Mammary epithelial cell (primary cell): ENCODE measurements around the gene SCNM1.

ENCODE experiments used
- EZH2 ChIP-seq: IDR thresholded peaks from 2 replicates; pipeline ENCODE4 v1.6.1; 2012; ENCODE audit warnings: low read length, inconsistent platforms, borderline replicate concordance
- TF ChIP-seq, protein P1 (sequence below), 2 donors: IDR thresholded peaks in 1 of 2; conservative IDR thresholded peaks in 1 of 2; 2 replicates each; pipeline ENCODE4 v1.5.1; 2011 to 2012; ENCODE audit warnings: inconsistent platforms in 2 of 2, low read length in 2 of 2, mild to moderate bottlenecking in 2 of 2, control low read depth in 1 of 2, low read depth in 1 of 2; ENCODE audit not compliant: insufficient read depth in 1 of 2; ENCODE audit errors: extremely low read depth in 1 of 2

DNA sequence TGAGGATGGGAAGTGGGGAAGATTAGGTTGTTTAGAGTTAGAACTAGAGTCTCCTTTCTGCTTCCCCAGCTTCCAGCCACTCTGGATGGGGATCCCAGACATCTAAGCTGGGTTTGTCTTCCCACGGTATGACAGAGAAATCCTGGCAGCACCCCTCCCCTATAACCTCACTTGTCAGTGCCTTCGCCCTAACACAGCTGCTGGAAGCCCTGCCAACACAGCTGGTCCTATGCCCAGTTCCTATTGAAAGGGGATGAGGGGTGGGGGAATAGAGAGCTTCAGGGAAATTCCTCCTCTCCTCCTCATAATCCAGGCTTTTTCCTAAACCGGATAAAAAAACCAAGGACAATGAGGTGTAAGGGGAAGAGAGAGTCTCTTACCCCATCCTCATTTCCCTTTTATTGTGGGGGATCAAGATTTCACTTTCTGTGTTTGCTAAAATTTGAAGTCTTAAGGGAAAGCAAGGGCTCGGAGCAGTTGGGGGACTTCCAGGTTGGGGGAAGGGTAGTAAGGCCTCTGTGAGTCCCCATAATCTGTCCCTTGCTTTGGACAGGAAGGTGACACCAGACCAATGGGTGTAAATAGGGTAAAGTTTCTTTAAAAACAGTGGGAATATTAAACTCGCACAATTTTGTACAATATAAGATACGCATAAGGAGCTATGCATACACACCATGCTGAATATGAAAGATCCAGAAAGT lies 9.2 kb downstream of the SCNM1 start:
- TF ChIP-seq, protein P1, sequence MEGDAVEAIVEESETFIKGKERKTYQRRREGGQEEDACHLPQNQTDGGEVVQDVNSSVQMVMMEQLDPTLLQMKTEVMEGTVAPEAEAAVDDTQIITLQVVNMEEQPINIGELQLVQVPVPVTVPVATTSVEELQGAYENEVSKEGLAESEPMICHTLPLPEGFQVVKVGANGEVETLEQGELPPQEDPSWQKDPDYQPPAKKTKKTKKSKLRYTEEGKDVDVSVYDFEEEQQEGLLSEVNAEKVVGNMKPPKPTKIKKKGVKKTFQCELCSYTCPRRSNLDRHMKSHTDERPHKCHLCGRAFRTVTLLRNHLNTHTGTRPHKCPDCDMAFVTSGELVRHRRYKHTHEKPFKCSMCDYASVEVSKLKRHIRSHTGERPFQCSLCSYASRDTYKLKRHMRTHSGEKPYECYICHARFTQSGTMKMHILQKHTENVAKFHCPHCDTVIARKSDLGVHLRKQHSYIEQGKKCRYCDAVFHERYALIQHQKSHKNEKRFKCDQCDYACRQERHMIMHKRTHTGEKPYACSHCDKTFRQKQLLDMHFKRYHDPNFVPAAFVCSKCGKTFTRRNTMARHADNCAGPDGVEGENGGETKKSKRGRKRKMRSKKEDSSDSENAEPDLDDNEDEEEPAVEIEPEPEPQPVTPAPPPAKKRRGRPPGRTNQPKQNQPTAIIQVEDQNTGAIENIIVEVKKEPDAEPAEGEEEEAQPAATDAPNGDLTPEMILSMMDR (conservative IDR thresholded peaks at IDR 0.05 in 1 of 2, IDR thresholded peaks at IDR 0.05 in 1 of 2; ENCODE audit: extremely low read depth in 1 of 2, insufficient read depth in 1 of 2, low read depth in 1 of 2, low read length in 2 of 2), result no peak
- no peak for TF ChIP-seq EZH2
